Testis (tissue), 2 donors: ENCODE data around the gene NT5C1A.

Source experiments
- POLR2A ChIP-seq: fragments of 450-650 bp; IDR thresholded peaks from one replicate; pipeline ENCODE4 v1.6.1; 2017; ENCODE audit warnings: antibody characterized with exemption, mild to moderate bottlenecking, moderate library complexity
- TF ChIP-seq, protein P1 (sequence below), 3 experiments: fragments of 450-650 bp in 2 of 3; fragments of 200-600 bp in 1 of 3; sonication (generic) in 1 of 3; IDR thresholded peaks; one replicate each; pipeline ENCODE4 v1.5.1; 2016 to 2019; ENCODE audit warnings: antibody characterized with exemption in 3 of 3, mild to moderate bottlenecking in 2 of 3, moderate library complexity in 1 of 3

DNA sequence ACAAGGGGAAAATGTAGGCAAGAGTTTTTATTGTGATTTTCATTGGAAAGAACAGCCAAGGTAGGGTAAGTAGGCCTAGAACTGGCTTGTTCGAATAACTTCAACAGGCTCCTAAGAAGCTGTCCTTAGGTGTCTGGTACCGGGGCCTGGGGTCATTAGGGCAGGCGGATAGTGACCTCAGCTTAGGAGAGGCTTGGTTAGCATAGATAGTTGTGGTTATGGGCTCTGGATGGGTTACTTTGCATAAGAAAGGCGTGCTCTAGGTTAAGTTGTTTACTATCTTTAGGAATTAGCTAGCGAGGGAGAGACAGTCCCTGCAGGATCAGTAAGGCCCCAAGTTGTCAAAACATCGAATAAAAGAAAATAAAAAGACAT, 40.0 kb upstream of the NT5C1A start:
- TF ChIP-seq, protein P1, sequence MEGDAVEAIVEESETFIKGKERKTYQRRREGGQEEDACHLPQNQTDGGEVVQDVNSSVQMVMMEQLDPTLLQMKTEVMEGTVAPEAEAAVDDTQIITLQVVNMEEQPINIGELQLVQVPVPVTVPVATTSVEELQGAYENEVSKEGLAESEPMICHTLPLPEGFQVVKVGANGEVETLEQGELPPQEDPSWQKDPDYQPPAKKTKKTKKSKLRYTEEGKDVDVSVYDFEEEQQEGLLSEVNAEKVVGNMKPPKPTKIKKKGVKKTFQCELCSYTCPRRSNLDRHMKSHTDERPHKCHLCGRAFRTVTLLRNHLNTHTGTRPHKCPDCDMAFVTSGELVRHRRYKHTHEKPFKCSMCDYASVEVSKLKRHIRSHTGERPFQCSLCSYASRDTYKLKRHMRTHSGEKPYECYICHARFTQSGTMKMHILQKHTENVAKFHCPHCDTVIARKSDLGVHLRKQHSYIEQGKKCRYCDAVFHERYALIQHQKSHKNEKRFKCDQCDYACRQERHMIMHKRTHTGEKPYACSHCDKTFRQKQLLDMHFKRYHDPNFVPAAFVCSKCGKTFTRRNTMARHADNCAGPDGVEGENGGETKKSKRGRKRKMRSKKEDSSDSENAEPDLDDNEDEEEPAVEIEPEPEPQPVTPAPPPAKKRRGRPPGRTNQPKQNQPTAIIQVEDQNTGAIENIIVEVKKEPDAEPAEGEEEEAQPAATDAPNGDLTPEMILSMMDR (IDR thresholded peaks at IDR 0.05), result no peak
- no peak for TF ChIP-seq POLR2A
